ENCODE measurements around the gene INHA.

INHA gene

DNA sequence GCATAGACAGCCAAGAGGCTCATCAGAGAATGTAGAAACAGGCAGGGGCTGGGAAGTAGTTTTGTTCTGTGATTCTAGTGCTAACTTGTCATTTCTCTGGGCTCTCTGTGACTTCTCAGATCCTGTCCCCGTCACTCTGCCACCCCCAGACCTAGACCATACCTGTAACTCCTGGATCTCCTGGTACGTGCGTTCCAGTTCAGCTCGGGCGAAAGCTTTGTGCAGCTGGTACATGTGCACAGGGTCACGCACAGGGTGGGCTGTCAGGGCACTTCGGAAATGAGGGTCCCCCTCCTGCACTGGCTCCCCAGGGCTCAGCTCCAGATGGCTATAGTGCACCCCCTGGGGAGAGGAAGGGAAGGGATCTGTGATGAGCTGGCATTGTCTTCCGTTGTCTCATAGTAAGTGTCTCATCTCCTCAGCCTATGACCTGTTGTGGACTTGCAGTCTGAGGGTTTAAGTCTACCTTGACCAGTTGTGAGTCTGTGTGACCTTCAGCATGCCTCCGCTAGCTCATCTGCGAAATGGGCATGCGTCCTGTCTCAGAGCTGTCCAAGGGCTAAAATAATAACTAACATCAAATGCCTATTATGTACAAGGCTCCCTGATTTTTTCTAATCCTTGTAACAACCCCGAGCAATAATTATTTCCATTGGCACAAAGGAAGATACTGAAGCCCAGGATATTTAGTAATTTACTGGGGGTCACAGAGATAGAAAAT is 31.2 kb upstream of the INHA start:
- DNase-seq, result no peak

DNA sequence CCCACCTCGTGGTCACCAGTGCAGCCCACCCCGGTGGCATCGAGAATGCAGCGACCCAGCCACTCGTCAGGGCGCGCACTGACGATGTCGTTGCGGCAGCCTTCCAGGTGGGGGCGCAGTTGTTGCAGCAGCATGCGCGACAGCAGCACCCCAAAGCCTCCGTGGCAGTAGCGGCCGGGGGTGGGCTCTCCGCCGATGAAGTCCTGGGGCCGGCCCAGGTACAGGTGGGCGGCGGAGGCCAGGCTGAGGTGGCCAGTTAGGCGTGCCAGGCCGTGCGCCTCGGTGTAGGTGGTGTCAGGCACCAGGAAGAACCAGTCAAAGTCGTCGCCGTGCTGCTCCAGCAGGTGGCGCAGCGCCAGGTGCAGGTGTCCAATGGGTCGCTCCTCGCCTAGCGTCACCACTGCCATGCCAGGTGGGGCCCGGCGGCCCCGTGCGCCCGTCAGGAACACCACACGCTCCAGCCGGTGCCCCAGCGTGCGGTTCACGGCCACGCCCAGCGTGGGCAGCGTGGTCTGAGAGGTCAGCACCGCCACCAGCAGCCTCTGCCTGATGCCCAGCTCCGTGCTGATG is 30.4 kb upstream of the INHA start:
- DNase-seq, result peak; percentile 84

DNA sequence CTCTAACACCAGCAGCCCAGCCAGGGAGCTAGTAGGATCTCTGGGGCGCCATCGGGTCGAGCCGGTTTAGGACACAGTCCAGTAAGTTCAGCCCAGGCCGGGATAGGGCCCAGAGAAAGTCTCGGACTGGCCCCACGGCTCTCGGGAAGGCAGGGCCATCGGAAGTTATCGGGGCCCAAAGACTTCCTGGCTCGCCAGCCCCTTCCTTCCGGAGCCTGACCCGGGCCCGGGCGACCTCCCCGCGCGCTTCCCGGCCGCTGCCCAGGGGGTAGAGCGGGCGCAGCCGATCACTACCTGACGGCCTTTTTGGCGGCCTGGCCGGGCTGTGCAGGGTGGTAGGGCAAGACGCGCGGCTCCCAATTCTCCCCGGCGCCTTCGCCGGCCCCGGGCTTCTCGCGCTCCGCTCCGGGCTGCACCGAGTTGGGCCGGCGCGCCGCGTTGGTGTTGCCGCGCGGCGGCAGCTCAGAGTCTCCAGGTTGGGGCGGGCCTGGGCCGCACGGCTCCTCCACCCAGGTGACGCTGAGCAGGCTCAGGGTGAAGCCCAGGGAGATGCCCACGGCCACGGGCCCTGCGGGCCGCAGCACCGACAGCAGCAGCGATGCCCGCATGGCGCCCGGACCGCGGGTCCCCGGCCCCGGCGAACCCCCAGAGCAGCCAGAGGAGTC is 29.0 kb upstream of the INHA start:
- no peak for DNase-seq

DNA sequence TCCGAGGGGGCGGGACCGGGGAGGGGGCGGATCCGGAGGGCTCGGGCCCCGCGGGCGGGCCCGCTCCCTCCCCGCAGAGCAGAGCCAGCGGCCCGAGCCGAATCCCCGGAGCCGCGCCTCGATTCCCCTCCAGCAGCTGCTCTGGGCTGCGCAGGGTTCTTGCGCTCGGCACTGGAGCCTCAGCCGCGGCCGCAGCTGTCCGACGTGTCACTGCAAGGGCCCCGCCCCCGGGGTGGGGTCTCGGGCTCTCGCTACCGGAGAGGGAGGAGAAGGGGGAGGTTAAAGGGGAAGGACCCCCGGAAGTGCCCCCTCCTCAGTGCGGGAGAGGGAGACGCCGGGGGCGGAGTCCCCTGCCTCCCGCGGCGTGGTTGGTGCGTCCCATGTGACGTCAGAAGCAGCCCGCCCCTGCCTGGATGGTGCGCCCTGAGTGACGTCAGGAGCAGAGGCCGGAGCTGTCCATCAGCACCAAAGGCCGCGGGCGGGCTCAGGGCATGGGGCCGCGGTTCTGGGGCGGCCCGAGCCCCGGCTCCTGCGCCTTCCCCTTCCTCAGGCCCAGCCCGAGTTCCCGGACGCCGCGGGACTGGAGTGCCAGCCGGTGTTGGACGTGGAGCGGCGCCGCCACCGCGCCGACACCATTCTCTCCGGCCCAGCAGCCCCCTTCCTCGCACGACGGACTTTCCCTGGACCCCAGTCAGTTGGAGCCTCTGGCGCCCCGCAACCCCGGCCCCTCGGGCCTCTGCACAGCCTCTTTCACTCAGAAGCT is 28.3 kb upstream of the INHA start, which contains the start of the genes CHPF and TMEM198:
Gene CHPF (minus strand): TSS at position 214 of the 763 bp plus-strand sequence. CDS start 271 bp downstream, outside the sequence.
Gene TMEM198 (plus strand): TSS at position 433 of the 763 bp plus-strand sequence. CDS start 700 bp downstream, outside the sequence.
- DNase-seq, result peak; percentile 96

DNA sequence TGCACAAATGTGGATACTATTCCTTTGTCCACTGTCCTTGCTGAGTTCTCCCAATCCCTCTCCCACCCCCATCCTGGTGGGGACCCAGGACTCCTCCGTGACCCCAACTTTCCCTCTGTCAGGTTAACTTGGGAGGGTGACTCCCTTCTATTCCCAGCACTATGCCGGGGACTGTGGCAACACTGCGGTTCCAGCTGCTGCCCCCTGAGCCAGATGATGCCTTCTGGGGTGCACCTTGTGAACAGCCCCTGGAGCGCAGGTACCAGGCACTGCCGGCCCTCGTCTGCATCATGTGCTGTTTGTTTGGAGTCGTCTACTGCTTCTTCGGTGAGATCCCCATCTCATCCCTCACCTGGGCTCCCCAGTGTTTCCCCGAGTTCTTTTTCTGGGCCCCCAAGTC is 27.5 kb upstream of the INHA start:
- DNase-seq, result no peak

DNA sequence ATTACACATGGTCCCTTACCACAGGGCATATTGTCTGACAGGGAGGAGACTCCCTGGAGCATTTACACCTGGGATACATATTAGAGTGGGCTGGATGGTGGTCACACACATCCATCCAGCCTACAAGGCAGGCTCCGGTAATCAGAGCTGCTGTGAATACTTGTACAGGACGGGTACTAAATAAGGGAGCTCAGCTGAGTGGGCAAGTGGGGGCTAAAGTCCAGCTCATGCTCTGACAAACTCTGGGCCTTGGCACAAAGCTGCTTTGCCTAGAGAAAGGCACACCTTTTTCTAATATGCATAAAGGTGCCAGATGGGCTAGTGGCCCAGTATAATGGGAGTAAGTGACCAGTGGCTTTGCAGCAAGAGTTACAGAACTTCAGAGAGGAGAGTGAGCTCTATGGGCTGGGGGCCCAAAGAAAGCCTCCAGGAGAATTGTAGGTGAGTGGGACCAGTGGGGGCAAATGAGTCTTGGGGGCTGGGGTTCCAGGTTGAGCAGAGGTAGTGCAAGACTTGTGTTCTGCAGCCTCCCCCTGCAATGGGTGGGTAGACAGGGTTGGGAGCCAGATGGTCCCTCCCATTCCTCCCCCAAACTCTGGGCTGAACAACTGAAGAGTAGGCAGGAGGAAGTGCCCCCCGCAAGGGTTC is 26.7 kb upstream of the INHA start:
- DNase-seq, result no peak

DNA sequence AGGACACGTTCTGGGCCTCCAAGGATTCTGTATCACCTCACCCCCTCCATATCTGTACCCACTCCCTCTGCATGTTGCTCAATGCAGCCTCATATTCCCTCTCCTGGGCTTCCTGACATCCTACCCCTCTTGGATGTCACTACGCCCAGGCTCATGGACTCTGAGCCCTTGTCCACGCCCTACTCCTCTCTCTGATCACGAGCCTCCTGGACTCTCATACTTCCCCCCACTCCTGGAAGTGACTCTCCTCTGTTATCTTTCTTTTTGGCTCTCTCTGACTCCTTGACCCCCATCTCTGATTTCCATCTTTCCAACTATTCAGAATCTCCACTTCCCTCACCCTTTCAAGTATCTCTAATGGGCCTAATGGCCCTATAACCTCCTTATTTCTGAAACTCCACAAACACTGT is 26.2 kb upstream of the INHA start:
- DNase-seq, result no peak

DNA sequence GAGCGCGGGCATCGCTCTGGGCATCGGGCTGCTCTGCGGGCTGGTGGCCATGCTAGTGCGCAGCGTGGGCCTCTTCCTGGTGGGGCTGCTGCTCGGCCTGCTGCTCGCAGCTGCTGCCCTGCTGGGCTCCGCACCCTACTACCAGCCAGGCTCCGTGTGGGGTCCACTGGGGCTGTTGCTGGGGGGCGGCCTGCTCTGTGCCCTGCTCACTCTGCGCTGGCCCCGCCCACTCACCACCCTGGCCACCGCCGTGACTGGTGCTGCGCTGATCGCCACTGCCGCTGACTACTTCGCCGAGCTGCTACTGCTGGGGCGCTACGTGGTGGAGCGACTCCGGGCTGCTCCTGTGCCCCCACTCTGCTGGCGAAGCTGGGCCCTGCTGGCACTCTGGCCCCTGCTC is 24.5 kb upstream of the INHA start:
- no peak for DNase-seq

DNA sequence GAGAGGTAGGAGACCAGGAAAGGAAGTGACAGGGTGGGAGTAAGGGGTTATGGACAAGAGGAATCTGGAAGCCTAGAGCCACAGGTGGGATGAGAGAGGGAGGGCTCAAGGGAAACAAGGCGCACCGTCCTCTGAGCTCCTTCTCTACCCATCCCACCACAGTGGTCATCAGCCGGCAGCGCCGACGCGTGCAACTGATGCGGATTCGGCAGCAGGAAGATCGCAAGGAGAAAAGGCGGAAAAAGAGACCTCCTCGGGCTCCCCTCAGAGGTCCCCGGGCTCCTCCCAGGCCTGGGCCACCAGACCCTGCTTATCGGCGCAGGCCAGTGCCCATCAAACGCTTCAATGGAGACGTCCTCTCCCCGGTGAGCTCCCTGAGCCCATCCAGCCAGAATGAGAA is 23.1 kb upstream of the INHA start:
- no peak for DNase-seq

DNA sequence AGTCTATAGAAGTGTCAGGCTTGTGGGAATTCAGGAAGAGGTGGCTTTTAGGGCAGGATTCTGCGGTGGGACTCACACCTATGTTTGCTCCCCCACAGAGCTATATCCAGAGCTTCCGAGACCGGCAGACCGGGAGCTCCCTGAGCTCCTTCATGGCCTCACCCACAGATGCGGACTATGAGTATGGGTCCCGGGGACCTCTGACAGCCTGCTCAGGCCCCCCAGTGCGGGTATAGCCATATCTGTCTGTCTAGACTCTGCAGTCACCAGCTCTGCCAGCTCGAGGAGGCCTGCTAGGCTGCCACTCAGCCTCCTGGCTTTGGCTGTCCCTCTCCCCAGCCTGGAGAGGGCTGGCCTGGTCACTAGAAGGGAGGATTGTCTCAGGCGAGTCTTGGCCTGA is 22.5 kb upstream of the INHA start:
- no peak for DNase-seq

DNA sequence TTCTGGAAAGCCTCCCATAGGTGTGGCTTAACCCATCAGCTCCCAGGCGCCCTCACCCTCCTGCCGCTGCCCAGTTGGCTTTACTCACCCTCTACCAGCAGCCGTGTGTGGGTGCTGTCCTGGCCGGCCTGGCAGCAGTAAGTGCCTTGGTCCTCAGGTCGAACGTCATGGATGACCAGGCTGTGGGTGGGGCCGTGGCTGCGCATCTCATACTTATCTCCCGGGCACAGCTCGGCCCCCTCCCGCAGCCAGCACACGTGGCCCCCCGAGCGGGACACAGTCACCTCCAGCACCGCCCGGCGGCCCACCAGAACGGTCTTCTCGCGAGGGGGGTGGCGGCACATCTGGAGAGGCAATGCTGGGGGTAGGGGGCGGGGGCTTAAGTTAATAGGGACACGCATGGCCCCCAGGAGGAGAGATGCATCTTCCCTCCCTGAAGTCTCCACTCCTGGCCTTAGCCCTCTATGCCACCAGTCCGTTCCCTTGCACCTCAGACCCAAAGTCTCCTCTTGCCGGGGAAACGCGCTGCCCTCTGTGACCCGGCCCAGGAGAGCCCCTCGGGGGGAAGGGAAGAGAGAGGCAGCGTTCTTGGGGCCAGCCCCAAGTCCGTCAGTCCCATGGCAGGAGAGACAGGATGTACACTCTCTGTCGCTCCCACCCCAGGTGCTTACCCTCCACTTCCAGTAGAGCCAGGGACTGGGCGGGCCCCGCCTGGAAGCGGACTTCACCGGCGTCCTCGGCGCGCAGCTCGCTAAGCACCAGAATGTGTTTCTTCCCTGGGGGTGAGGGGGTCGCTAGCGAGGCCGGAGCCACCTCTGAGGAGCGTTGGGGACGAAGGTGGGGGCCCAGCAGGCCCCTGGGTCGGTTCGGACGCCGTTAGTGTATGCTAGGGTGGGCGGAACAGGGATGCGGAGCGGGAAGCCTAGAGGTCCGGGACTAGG is 20.4 kb upstream of the INHA start:
- DNase-seq, result no peak

DNA sequence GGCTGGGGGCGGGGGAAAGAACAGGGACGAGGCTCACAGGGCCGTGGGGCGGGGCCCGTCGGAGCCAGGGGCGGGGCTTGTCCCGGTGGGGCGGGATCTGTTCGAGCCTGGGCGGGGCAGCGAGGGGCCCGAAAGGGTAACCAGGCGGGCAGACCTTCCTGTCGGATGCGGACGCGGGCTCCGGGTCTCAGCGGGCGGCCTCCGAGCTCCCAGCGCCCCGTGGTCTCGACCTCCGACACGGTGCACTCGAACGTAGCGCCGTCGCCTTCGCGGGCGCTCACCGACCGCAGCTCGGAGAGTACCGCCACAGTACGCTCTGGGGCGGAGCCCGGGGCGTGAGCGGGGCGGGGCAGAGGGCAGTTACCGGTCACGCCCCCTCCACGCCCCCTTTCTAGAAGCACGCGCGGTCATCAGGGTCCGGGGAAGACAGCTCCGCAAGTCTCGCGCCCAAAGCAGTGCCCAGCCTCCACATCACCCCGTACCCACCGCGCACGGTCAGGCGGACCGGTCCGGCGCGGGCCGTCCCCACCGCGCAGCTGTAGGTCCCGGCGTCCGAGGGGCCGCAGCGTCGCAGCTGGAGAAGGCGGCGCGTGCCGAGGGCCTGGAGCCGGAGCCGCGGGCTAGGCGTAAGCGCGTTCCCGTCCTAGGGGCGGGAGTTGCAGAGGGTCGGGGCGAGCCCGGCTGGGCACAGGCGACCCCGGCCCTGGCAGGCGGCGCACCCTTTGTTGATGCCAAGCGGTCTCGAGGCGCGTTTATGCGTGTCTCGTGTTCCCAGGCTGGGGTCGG is 19.5 kb upstream of the INHA start:
- DNase-seq, result peak; percentile 53

DNA sequence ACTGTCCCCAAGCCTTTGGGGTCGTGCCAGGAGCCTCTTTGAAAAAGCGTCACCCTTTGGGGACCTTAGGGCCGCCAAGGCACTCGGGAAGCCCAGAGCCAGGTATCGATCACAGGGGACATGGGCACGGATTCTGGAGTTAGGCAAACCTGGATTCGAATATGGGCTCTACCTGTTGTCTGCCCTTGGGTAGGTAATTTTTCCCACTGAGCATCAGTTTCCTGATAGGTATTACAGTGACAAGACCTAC is 19.0 kb upstream of the INHA start:
- DNase-seq, result no peak

DNA sequence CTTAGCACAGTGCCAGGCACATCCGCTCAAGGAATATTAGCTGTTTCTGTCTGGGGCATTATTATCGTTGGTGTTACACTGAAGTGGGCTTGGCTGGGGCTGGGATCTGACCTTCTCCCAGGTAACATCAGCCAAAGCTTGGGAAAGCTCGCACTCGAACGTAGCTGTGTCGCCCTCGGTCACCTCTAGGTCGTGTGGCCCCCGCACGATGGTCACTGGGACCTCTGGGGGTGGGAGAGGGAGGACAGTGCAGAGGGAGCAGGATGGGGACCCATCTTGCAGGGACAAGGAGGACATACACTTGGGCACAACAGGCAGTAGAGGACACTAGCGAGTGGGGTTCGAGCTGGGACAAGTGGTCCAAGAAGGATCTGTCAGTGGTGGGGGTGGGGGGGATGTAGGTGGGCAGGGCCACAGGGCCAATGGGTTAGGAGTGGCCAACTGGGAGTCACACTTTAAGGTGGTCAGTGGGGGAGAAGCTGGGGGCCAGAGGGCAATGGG is 18.6 kb upstream of the INHA start:
- no peak for DNase-seq

DNA sequence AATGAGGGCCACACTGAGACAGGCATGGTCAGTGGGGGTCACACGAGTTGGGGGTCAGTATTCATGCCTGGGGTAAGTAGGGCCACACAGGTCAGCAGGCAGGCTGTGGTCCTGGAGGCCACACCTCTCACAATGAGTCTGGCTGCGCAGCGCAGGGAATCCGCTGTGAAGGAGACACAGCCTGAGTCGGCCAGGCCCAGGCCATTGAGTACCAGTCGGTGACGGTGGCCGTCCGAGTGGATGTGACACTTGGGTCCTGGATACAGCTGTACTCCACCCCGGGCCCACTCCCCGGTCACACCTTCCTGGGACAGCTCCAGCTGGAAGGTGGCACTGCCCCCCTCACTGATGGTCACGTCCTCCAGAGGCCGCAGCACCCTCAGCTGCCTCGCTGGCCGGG is 17.8 kb upstream of the INHA start:
- no peak for DNase-seq

DNA sequence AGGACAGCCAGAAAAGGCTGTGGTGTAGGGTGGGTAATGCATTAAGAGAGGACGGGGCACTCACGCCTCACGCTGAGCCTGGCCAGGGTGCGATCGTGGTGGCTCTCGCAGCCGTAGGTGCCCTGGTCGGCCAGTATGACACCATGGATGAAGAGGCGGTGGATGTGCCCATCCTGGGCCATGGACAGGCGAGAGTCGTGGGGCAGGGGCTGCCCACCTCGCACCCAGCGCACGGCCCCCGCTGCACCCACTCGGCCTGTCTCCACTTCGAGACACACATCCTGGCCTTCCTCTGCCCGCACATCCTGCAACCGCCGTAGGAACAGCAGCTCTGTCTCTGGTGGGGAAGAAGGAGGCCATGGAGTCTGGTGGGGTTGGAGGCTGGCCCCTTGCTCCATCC is 16.2 kb upstream of the INHA start:
- no peak for DNase-seq

DNA sequence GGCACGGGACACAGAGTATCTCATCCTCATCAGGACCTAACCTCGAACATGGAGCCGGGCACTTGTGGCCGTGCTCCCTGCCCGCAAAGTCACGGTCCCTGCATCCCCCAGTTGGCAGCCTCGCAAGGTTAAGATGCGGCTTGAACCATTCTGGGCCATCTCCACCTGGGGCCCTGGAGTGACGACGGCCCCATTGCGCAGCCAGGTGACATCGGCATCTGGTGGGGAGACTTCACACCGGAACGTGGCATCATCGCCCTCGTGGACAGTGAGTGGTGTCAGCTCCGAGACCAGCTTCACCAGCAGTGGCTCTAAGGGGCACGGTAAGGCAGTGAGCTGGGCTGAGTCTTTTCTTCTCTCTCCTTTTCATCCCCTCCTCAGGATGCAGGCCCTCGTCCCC is 15.7 kb upstream of the INHA start:
- DNase-seq, result no peak

DNA sequence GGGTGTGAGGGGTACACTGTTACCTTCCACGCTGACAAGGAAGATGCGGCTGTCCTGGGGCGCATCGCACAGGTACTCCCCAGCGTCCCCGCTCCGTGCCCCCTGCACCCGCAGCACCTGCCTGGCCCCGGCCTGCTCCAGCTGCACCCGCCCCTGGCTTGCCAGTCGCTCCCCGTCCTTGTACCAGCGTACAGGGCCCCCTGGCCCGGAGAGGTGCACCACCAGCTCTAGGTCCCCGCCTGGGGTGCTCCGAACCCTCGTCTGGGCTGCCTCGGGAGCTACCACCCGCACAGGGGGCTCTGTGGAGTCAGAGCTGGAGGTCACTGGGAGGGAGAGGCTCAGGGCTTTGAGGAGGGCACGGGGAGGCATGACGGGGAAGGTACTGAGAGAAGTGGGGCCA is 14.8 kb upstream of the INHA start:
- DNase-seq, result no peak

DNA sequence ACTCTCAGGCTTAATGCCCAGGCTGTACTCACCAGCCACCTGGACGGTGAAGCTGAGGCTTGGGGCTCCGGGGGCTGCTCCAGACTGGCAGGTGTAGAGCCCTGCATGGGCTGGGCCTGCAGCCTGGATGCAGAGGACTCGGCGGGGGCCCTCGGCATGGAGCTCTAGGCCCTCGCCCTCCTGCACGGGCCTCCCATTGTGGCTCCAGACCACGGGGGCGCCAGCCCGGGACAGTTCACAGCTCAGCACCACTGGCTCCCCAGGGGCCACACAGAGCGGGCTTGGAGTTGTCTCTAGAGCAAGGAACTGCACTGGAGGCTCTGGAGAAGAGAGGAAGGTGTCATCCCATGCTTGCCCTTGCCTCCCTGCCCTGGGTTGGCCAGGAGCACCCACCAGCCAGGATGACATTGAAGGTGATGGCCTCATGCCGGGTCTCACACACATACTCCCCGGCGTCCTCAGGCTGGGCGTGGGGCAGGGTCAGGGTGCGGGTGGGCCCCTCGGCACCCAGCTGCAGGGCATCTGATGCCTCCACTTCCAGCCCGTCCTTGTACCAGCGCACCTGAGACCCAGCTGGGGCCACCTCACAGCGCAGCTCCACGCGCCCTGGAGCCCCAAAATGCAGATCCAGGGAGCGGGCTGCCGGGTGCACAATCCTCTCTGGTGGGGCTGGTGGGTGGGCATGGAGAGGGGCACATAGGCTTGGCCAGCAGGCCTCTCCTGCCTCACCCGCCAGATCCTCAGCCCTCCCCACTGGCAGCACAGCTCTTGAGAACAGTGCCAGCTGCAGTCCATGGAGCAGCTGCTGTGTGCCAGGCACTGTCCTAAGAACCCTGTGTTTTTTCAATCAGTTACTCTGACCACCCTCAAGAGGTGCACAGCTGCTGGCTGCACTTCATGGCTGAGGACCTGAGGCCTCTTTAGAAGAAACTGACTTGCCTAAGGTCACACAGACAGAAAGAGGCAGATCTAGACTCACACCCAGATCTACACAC is 14.0 kb upstream of the INHA start:
- DNase-seq, result no peak
